B cell (primary cell): ENCODE results near the gene PRSS38. TPM values are rescaled to one million over a fixed set of nuclear protein-coding genes. Genes with fewer than 3 reads are reported as not detected.

Experiments used
- ATAC-seq: fragments of 200-7000 bp; cut with Tn5 transposase; one replicate; pipeline ENCODE4 v1.10.0; 2021; ENCODE audit warnings: low read depth, mild to moderate bottlenecking, moderate number of reproducible peaks, moderate library complexity
- CTCF ChIA-PET: fragments of 350-600 bp; sonication (Branson Sonifier 250); formaldehyde crosslinking; loops from one replicate; lab custom pipeline; 2021; ENCODE audit warnings: antibody characterized with exemption, inconsistent platforms; lab: Charles Lee
- POLR2A ChIA-PET: fragments of 350-600 bp; sonication (Branson Sonifier 250); formaldehyde crosslinking; loops from one replicate; lab custom pipeline; 2021; ENCODE audit warnings: antibody characterized with exemption; lab: Charles Lee
- DNase-seq: peaks from one replicate; pipeline ENCODE4 v3.0.0; 2013
- H2AFZ ChIP-seq: 2 replicates; pipeline ENCODE4 v1.6.1; 2012; ENCODE audit warnings: mild to moderate bottlenecking, low read depth, low read length; ENCODE audit not compliant: insufficient read depth, poor library complexity, severe bottlenecking
- H3K27ac ChIP-seq, 2 donors: 1 replicate in 1 of 2; 2 replicates in 1 of 2; pipeline ENCODE4 v1.5.1; 2012 to 2013; ENCODE audit warnings: low read length in 2 of 2, mild to moderate bottlenecking in 2 of 2, moderate library complexity in 1 of 2
- H3K27me3 ChIP-seq, 4 experiments: fragments of 200-600 bp in 1 of 4; sonication (generic) in 1 of 4; replicated peaks in 1 of 4; 1 replicate in 2 of 4; 2 replicates in 2 of 4; pipeline versions ENCODE4 v1.6.1 to v1.7.0; 2013 to 2016; ENCODE audit warnings: low read length in 3 of 4, mild to moderate bottlenecking in 2 of 4, mixed read lengths in 1 of 4, moderate library complexity in 1 of 4; ENCODE audit not compliant: insufficient read depth in 4 of 4, control insufficient read depth in 3 of 4; ENCODE audit errors: control extremely low read depth in 1 of 4
- H3K36me3 ChIP-seq, 2 experiments: replicated peaks in 1 of 2; 1 replicate in 1 of 2; 2 replicates in 1 of 2; pipeline versions ENCODE4 v1.6.1 to v1.7.1; 2013; ENCODE audit warnings: low read length in 1 of 2; ENCODE audit not compliant: insufficient read depth in 2 of 2, control insufficient read depth in 1 of 2; ENCODE audit errors: control extremely low read depth in 1 of 2, extremely low read depth in 1 of 2
- H3K4me1 ChIP-seq, 2 donors: fragments of 200-600 bp in 1 of 2; sonication (generic) in 1 of 2; 1 replicate in 1 of 2; 2 replicates in 1 of 2; pipeline versions ENCODE4 v1.5.1 to v1.6.1; 2013 to 2017; ENCODE audit warnings: low read length in 2 of 2; ENCODE audit not compliant: control insufficient read depth in 2 of 2, insufficient read depth in 2 of 2
- H3K4me2 ChIP-seq: replicated peaks from 2 replicates; pipeline ENCODE3; 2012; ENCODE audit warnings: mild to moderate bottlenecking, low read depth, low read length; ENCODE audit not compliant: poor library complexity, severe bottlenecking
- H3K4me3 ChIP-seq, 5 experiments: fragments of 200-600 bp in 1 of 5; sonication (generic) in 1 of 5; 1 replicate in 3 of 5; 2 replicates in 2 of 5; pipeline versions ENCODE4 v1.5.1 to v1.7.0; 2011 to 2016; ENCODE audit warnings: low read length in 4 of 5, mild to moderate bottlenecking in 4 of 5, low read depth in 2 of 5, control low read depth in 1 of 5, moderate library complexity in 1 of 5; ENCODE audit not compliant: insufficient read depth in 1 of 5; ENCODE audit errors: control extremely low read depth in 1 of 5, extremely low read depth in 1 of 5
- H3K79me2 ChIP-seq: fragments of 200-600 bp; sonication (generic); one replicate; pipeline ENCODE4 v1.6.0; 2016; ENCODE audit warnings: low read length; ENCODE audit not compliant: control insufficient read depth, insufficient read depth
- H3K9ac ChIP-seq: fragments of 200-600 bp; sonication (generic); 2 replicates; pipeline ENCODE4 v1.6.1; 2017; ENCODE audit warnings: mild to moderate bottlenecking, low read length, moderate library complexity
- H3K9me3 ChIP-seq, 3 donors: one replicate each; pipeline versions ENCODE4 v1.6.1 to v1.7.1; 2013; ENCODE audit warnings: low read length in 2 of 3; ENCODE audit not compliant: control insufficient read depth in 2 of 3, insufficient read depth in 1 of 3; ENCODE audit errors: control extremely low read depth in 1 of 3
- H4K20me1 ChIP-seq: 2 replicates; pipeline ENCODE4 v1.6.0; 2012; ENCODE audit warnings: mild to moderate bottlenecking, low read length; ENCODE audit not compliant: insufficient read depth, control insufficient read depth, poor library complexity, severe bottlenecking
- H3K27ac Mint-ChIP-seq: one replicate; pipeline ENCODE4 v1.8.0; 2021; ENCODE audit warnings: mixed read lengths
- H3K27me3 Mint-ChIP-seq: one replicate; pipeline ENCODE4 v1.8.0; 2021; ENCODE audit warnings: mixed read lengths
- H3K4me1 Mint-ChIP-seq: one replicate; pipeline ENCODE4 v1.8.0; 2021; ENCODE audit warnings: mixed read lengths
- H3K4me3 Mint-ChIP-seq: one replicate; pipeline ENCODE4 v1.8.0; 2021; ENCODE audit warnings: mixed read lengths
- H3K9me3 Mint-ChIP-seq: one replicate; pipeline ENCODE4 v1.8.0; 2022; ENCODE audit warnings: mixed read lengths; ENCODE audit not compliant: insufficient read depth
- CTCF ChIP-seq: fragments of 200-600 bp; IDR thresholded peaks from one replicate; pipeline ENCODE4 v1.8.0; 2022; ENCODE audit warnings: antibody characterized with exemption, mild to moderate bottlenecking
- EZH2 ChIP-seq: IDR thresholded peaks from 2 replicates; pipeline ENCODE4 v1.6.1; 2012; ENCODE audit warnings: borderline replicate concordance, low read depth, mild to moderate bottlenecking, moderate library complexity, low read length; ENCODE audit not compliant: insufficient read depth, poor library complexity, severe bottlenecking
- WGBS: methylation state at CpG from one replicate; pipeline ENCODE4 v1.1.5; 2013; ENCODE audit warnings: missing lambda C conversion rate; ENCODE audit not compliant: insufficient coverage; 5-methylcytosine and 5-hydroxymethylcytosine counted together
- intact Hi-C: fragments of 100-400 bp; cut with micrococcal nuclease; formaldehyde crosslinking; loops from one replicate; pipeline ENCODE4 v1.10.0; 2022
- polyA plus RNA-seq: library from polyadenylated mRNA; depleted of rRNA; stranded (reverse); fragments of >200 nt; gene quantifications from 2 replicates; pipeline ENCODE4 v1.2.3, GENCODE V29; 2012
- total RNA-seq, 2 donors: library from RNA; stranded (reverse); fragments of 120-200 nt in 1 of 2; gene quantifications; 1 replicate in 1 of 2; 2 replicates in 1 of 2; pipeline versions ENCODE4 v1.2.3 to v1.2.4, GENCODE V29; 2013 to 2022

Gene PRSS38
- total and polyA plus RNA-seq, 2 donors (not counting 1 experiment from before 2014, with no cell fraction given) = not detected

- Histone ChIP-seq H4K20me1 (no peaks in the 10 kb centered on the region), H3K4me3 (no peak overlapping the region), H3K36me3 (no peaks in the 10 kb centered on the region), H3K9ac (no peak overlapping the region), H3K4me2 (no peak overlapping the region), H2AFZ (no peak overlapping the region), H3K27me3 (no peaks in the 10 kb centered on the region), H3K79me2 (no peaks in the 10 kb centered on the region), H3K9me3 (peaks cover 0 to 22% (median 7%) of the 10 kb centered on the region in 3 donors), H3K27ac (no peak overlapping the region), H3K4me1 (no peaks in the 10 kb centered on the region)
- WGBS = 93% methylated on average over 3 of the region's 3 CpGs
- H3K4me3 Mint-ChIP-seq = no peak overlapping the region
- no peaks in the 10 kb centered on the region for H3K4me1 Mint-ChIP-seq
- ATAC-seq (no peak), DNase-seq (no peak)
- ChIA-PET CTCF (interaction anchor here (0.6 kb wide), 1 partner anchor 19 kb away, joined by 3 read pairs; no protein-coding TSS in a partner anchor), POLR2A (no interaction called here)
- TF ChIP-seq CTCF (no peak), EZH2 (no peak)
- peaks cover 1% of the 10 kb centered on the region for H3K27me3 Mint-ChIP-seq
- intact Hi-C loops = no loop called here
- H3K9me3 Mint-ChIP-seq = peaks cover 5% of the 10 kb centered on the region
- H3K27ac Mint-ChIP-seq = no peak overlapping the region
These were observed 29.6 kb downstream of the PRSS38 start for GRCh38 chr1:227845147-227845458.

- ATAC-seq = no peak
- intact Hi-C loops = no loop called here
- H3K79me2 ChIP-seq = no peaks in the 10 kb centered on the region
- H2AFZ ChIP-seq = no peak overlapping the region
- H3K27ac ChIP-seq = no peak overlapping the region
- DNase-seq = no peak
- no peak overlapping the region for H3K9ac ChIP-seq
- no peak for TF ChIP-seq EZH2
- no peak for TF ChIP-seq CTCF
- Mint-ChIP-seq H3K27ac (no peak overlapping the region), H3K4me1 (no peaks in the 10 kb centered on the region), H3K4me3 (no peak overlapping the region), H3K27me3 (peaks cover 5% of the 10 kb centered on the region), H3K9me3 (peaks cover 5% of the 10 kb centered on the region)
- no peak overlapping the region for H3K4me3 ChIP-seq
- ChIA-PET POLR2A (no interaction called here), CTCF (no interaction called here)
- H3K4me1 ChIP-seq = no peaks in the 10 kb centered on the region
- no peaks in the 10 kb centered on the region for H3K27me3 ChIP-seq
- WGBS = 84% methylated on average over 6 of the region's 7 CpGs
- peaks cover 0 to 22% (median 7%) of the 10 kb centered on the region in 3 donors for H3K9me3 ChIP-seq
- H4K20me1 ChIP-seq = no peaks in the 10 kb centered on the region
- H3K36me3 ChIP-seq = no peaks in the 10 kb centered on the region
- no peak overlapping the region for H3K4me2 ChIP-seq
These were observed 30.0 kb downstream of the PRSS38 start for GRCh38 chr1:227845519-227845918.
